Transverse colon (tissue), 4 donors: Measurements from ENCODE around the gene NFIA. TPM values are rescaled to one million over a fixed set of nuclear protein-coding genes. Genes with fewer than 3 reads are reported as not detected.

Experiments
- DNase-seq: peaks from one replicate; pipeline ENCODE4 v3.0.0-alpha.2; 2019
- H3K27ac ChIP-seq, 4 donors: fragments of 200-600 bp; sonication (generic); 2 replicates each; pipeline ENCODE4 v1.5.1; 2016 to 2018; ENCODE audit warnings: inconsistent platforms in 4 of 4
- H3K27me3 ChIP-seq: fragments of 200-600 bp; sonication (generic); 2 replicates; pipeline ENCODE4 v1.5.1; 2017; ENCODE audit warnings: inconsistent platforms
- H3K36me3 ChIP-seq, 4 donors: fragments of 200-600 bp; sonication (generic); 2 replicates each; pipeline ENCODE4 v1.5.1; 2017 to 2019; ENCODE audit warnings: inconsistent platforms in 4 of 4
- H3K4me1 ChIP-seq, 4 donors: fragments of 200-600 bp; sonication (generic); 2 replicates each; pipeline ENCODE4 v1.5.1; 2017 to 2020; ENCODE audit warnings: inconsistent platforms in 4 of 4
- H3K4me3 ChIP-seq, 4 donors: fragments of 200-600 bp; sonication (generic); 1 replicate in 1 of 4; 2 replicates in 3 of 4; pipeline versions ENCODE4 v1.5.1 to v1.6.1; 2017 to 2019; ENCODE audit warnings: inconsistent platforms in 4 of 4
- H3K9me3 ChIP-seq, 2 donors: fragments of 200-600 bp; sonication (generic); 2 replicates each; pipeline ENCODE4 v1.5.1; 2017 to 2019; ENCODE audit warnings: inconsistent platforms in 2 of 2
- EP300 ChIP-seq: sonication (generic); formaldehyde crosslinking; IDR thresholded peaks from one replicate; pipeline ENCODE4 v1.6.1; 2017; ENCODE audit warnings: antibody characterized with exemption, low read depth
- POLR2A ChIP-seq: fragments of 450-650 bp; IDR thresholded peaks from one replicate; pipeline ENCODE4 v1.6.1; 2016; ENCODE audit warnings: antibody characterized with exemption, mild to moderate bottlenecking, moderate library complexity
- POLR2AphosphoS5 ChIP-seq, 3 donors: sonication (generic); formaldehyde crosslinking; IDR thresholded peaks; one replicate each; pipeline ENCODE4 v1.6.1; 2016; ENCODE audit warnings: antibody characterized with exemption in 3 of 3
- WGBS, 2 donors: methylation state at CpG; one replicate each; pipeline ENCODE4 v1.1.5; 2018; ENCODE audit warnings: low coverage in 1 of 2; 5-methylcytosine and 5-hydroxymethylcytosine counted together
- in situ Hi-C, 4 donors: fragments of 200-750 bp; cut with MboI; loops; one replicate each; pipeline versions ENCODE4 v1.15.0 to v1.15.1; 2017; ENCODE audit warnings: low sequenced_read_pairs in 3 of 4, low pct_ligation_motif_present in 1 of 4, low pct_unique_long_range_greater_than_20kb in 1 of 4
- intact Hi-C: fragments of 100-400 bp; cut with DNase I; formaldehyde crosslinking; loops from one replicate; pipeline ENCODE4 v1.15.1; 2023; ENCODE audit warnings: low total_unique reads
- total RNA-seq, 4 donors: library from RNA; depleted of rRNA; stranded (reverse); fragments of >200 nt; gene quantifications; one replicate each; pipeline ENCODE4 v1.1.0, GENCODE V29; 2016
- TF ChIP-seq, protein P1 (sequence below), 5 experiments: fragments of 200-600 bp in 3 of 5; fragments of 450-650 bp in 2 of 5; sonication (generic) in 3 of 5; IDR thresholded peaks; 1 replicate in 2 of 5; 2 replicates in 3 of 5; pipeline ENCODE4 v1.5.1; 2016 to 2017; ENCODE audit warnings: antibody characterized with exemption in 5 of 5, inconsistent platforms in 3 of 5, mild to moderate bottlenecking in 2 of 5, moderate library complexity in 1 of 5

Gene NFIA
- total RNA-seq, 4 donors from 2014 or later, result 17.3 to 37.2 (median 29.8) TPM

DNA sequence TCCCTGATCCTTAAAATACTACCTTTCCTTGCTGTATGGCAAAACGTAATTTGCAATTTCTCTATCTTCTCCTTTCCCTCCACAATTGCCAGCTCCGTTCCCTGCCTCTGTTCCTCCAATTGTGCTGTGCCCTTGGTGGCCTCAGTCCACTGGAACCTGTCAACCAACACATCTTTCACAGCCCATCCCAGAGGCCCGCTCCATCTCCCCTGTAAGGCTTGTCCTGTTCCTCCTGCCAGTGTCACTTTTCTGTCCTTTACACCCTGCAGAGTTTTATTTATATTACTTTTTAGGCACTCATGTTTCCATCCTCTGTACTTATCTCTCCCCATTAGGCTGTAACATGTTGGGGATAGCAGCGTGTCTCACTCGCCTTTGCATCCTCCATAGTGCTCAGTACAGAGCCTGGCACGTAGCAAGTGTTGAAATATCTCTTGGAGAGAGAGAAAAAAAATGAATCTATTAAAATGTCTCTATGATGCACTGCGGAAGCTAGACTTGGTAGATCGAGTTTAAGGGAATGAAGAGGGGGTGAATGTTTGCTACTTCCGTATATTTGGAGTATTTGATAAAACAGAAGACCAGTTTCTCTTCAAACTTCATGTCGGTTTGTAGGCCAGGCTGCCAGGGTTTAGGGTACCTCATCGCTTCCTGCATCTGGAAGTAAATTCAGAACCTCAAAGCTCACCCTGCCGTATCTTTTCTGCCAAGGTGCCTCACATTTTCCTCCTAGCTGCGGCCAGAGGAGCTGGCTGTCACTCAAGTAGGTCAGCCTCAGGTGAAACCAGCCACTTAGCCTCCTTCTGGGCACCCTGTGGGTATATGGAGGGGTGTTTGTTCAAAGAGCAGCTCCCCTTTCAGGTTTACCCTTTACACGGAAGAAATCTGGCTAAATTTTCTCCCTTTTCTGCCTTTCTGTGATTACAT, 338.8 kb downstream of the NFIA start:
- WGBS, 2 donors, result 84 to 88% methylated on average over 12 to 14 of the region's 14 CpGs
- intact Hi-C loops (no loop called here), in situ Hi-C loops (no loop called here)
- Histone ChIP-seq H3K27ac (no peak overlapping the region), H3K9me3 (no peaks in the 10 kb centered on the region), H3K4me3 (no peak overlapping the region), H3K4me1 (peaks cover 0 to 7% (median 0%) of the 10 kb centered on the region in 4 donors), H3K36me3 (peaks cover 0 to 11% (median 0%) of the 10 kb centered on the region in 4 donors), H3K27me3 (no peaks in the 10 kb centered on the region)
- no peak for DNase-seq
- TF ChIP-seq EP300, result no peak
- TF ChIP-seq POLR2AphosphoS5 (IDR thresholded peaks at IDR 0.05), result no peak
- TF ChIP-seq, protein P1, sequence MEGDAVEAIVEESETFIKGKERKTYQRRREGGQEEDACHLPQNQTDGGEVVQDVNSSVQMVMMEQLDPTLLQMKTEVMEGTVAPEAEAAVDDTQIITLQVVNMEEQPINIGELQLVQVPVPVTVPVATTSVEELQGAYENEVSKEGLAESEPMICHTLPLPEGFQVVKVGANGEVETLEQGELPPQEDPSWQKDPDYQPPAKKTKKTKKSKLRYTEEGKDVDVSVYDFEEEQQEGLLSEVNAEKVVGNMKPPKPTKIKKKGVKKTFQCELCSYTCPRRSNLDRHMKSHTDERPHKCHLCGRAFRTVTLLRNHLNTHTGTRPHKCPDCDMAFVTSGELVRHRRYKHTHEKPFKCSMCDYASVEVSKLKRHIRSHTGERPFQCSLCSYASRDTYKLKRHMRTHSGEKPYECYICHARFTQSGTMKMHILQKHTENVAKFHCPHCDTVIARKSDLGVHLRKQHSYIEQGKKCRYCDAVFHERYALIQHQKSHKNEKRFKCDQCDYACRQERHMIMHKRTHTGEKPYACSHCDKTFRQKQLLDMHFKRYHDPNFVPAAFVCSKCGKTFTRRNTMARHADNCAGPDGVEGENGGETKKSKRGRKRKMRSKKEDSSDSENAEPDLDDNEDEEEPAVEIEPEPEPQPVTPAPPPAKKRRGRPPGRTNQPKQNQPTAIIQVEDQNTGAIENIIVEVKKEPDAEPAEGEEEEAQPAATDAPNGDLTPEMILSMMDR (IDR thresholded peaks at IDR 0.05), result no peak
- no peak for TF ChIP-seq POLR2A

- peaks cover 0 to 11% (median 0%) of the 10 kb centered on the region in 4 donors for H3K36me3 ChIP-seq
- TF ChIP-seq POLR2AphosphoS5 (IDR thresholded peaks at IDR 0.05) (no peak), POLR2A (no peak), EP300 (no peak)
- in situ Hi-C loops, result no loop called here
- H3K4me1 ChIP-seq, result peaks cover 0 to 7% (median 0%) of the 10 kb centered on the region in 4 donors
- no peak overlapping the region for H3K4me3 ChIP-seq
- H3K27me3 ChIP-seq, result no peaks in the 10 kb centered on the region
- no peak overlapping the region for H3K27ac ChIP-seq
- no peak for DNase-seq
- no peaks in the 10 kb centered on the region for H3K9me3 ChIP-seq
- intact Hi-C loops, result no loop called here
These were observed 341.3 kb downstream of the NFIA start for GRCh38 chr1:61423643-61424042.

- in situ Hi-C loops (no loop called here), intact Hi-C loops (no loop called here)
- Histone ChIP-seq H3K27me3 (no peaks in the 10 kb centered on the region), H3K36me3 (peaks cover 0 to 11% (median 0%) of the 10 kb centered on the region in 4 donors), H3K9me3 (no peaks in the 10 kb centered on the region), H3K4me1 (peaks cover 0 to 7% (median 0%) of the 10 kb centered on the region in 4 donors), H3K27ac (no peak overlapping the region), H3K4me3 (no peak overlapping the region)
- TF ChIP-seq POLR2A (no peak), POLR2AphosphoS5 (IDR thresholded peaks at IDR 0.05) (no peak), EP300 (no peak)
- TF ChIP-seq, protein P1 (IDR thresholded peaks at IDR 0.05), result no peak
- no peak for DNase-seq
- 58 to 67% methylated on average over 2 to 3 of the region's 3 CpGs for WGBS, 2 donors
These were observed 342.0 kb downstream of the NFIA start for GRCh38 chr1:61424382-61424781.

DNA sequence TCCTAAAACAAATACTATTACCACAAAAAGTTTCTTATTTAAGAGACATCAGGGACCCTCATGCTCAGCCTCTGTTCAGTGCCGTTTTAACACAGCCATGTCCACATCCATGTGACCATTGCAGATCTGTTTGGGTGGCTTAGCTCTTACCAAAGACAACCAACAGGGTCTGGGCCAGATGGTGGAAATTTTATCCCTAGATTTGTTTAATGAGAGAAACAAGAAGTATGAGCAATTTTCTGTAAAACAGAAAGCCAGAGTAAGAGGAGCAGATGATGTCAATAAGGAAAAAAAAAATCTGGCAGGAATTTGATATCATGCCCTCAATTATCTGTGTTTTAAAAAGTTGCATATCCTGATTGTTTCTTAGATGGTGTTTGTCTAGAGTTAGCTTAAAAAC, 342.7 kb downstream of the NFIA start:
- in situ Hi-C loops (loop anchor here in 1 of 4 donors (25.0 kb wide), 1 partner anchor 388 kb away; no protein-coding TSS in a partner anchor), intact Hi-C loops (no loop called here)
- Histone ChIP-seq H3K27ac (no peak overlapping the region), H3K9me3 (no peaks in the 10 kb centered on the region), H3K36me3 (peaks cover 0 to 11% (median 0%) of the 10 kb centered on the region in 4 donors), H3K4me3 (no peak overlapping the region), H3K27me3 (no peaks in the 10 kb centered on the region), H3K4me1 (peaks cover 0 to 7% (median 0%) of the 10 kb centered on the region in 4 donors)
- TF ChIP-seq POLR2AphosphoS5 (IDR thresholded peaks at IDR 0.05), result no peak
- TF ChIP-seq EP300, result no peak
- TF ChIP-seq, protein P1 (IDR thresholded peaks at IDR 0.05), result no peak
- TF ChIP-seq POLR2A, result no peak
- 82 to 100% methylated on average over 1 of the region's 1 CpG for WGBS, 2 donors
- DNase-seq, result no peak
